WTC11 (cell line): ENCODE results near the gene CD207. TPM values are rescaled to one million over a fixed set of nuclear protein-coding genes. Genes with fewer than 3 reads are reported as not detected.

Experiments used
- ATAC-seq: fragments of 200-7000 bp; cut with Tn5 transposase; 2 replicates; pipeline ENCODE4 v1.10.0; 2021; ENCODE audit warnings: mild to moderate bottlenecking, moderate library complexity
- CTCF ChIA-PET: fragments of 300-600 bp; sonication (Branson Sonifier 250); formaldehyde crosslinking; loops from one replicate; lab custom pipeline; 2021; ENCODE audit warnings: antibody characterized with exemption; lab: Charles Lee
- POLR2A ChIA-PET: fragments of 350-600 bp; sonication (Branson Sonifier 250); formaldehyde crosslinking; loops from one replicate; lab custom pipeline; 2021; ENCODE audit warnings: antibody characterized with exemption; lab: Charles Lee
- DNase-seq: peaks from one replicate; pipeline ENCODE4 v3.0.0; 2021; ENCODE audit warnings: low spot score
- H3K27ac Mint-ChIP-seq: 2 replicates; pipeline ENCODE4 v1.8.0; 2021; ENCODE audit warnings: mixed read lengths
- H3K27me3 Mint-ChIP-seq: 2 replicates; pipeline ENCODE4 v1.8.0; 2021; ENCODE audit warnings: low read depth, mild to moderate bottlenecking, moderate library complexity, mixed read lengths
- H3K36me3 Mint-ChIP-seq: 2 replicates; pipeline ENCODE4 v1.8.0; 2021; ENCODE audit warnings: mixed read lengths
- H3K4me1 Mint-ChIP-seq: 2 replicates; pipeline ENCODE4 v1.8.0; 2022; ENCODE audit warnings: mixed read lengths
- H3K4me3 Mint-ChIP-seq: 2 replicates; pipeline ENCODE4 v1.8.0; 2021; ENCODE audit warnings: mild to moderate bottlenecking, moderate library complexity, mixed read lengths
- H3K9me3 Mint-ChIP-seq: 2 replicates; pipeline ENCODE4 v1.8.0; 2021; ENCODE audit warnings: mixed read lengths
- CREM ChIP-seq: sonication (generic); formaldehyde crosslinking; IDR thresholded peaks from 2 replicates; pipeline ENCODE4 v1.8.1; 2022; ENCODE audit warnings: mild to moderate bottlenecking, missing genetic modification reagents, moderate library complexity
- FOXJ3 ChIP-seq: sonication (generic); formaldehyde crosslinking; IDR thresholded peaks from 2 replicates; pipeline ENCODE4 v1.9.0; 2021; ENCODE audit warnings: missing genetic modification reagents, mild to moderate bottlenecking, borderline replicate concordance
- FOXP1 ChIP-seq: sonication (generic); formaldehyde crosslinking; IDR thresholded peaks from 2 replicates; pipeline ENCODE4 v1.8.0; 2022; ENCODE audit warnings: missing genetic modification reagents, mild to moderate bottlenecking, moderate library complexity, borderline replicate concordance
- GTF2I ChIP-seq: fragments of 250-450 bp; sonication (Bioruptor Pico); conservative IDR thresholded peaks from 2 replicates; pipeline ENCODE4 v1.4.0; 2021; ENCODE audit warnings: mild to moderate bottlenecking
- KAT7 ChIP-seq: sonication (generic); formaldehyde crosslinking; IDR thresholded peaks from 2 replicates; pipeline ENCODE4 v1.8.1; 2023; ENCODE audit warnings: missing genetic modification reagents, mild to moderate bottlenecking, borderline replicate concordance
- NR3C1 ChIP-seq: sonication (generic); formaldehyde crosslinking; conservative IDR thresholded peaks from 2 replicates; pipeline ENCODE4 v1.8.1; 2023; ENCODE audit warnings: low read depth, mild to moderate bottlenecking, missing genetic modification reagents
- SOX15 ChIP-seq: fragments of 250-450 bp; sonication (Bioruptor Pico); IDR thresholded peaks from 2 replicates; pipeline ENCODE4 v1.9.0; 2021; ENCODE audit warnings: mild to moderate bottlenecking
- TEAD1 ChIP-seq: sonication (generic); formaldehyde crosslinking; IDR thresholded peaks from 2 replicates; pipeline ENCODE4 v1.8.0; 2022; ENCODE audit warnings: mild to moderate bottlenecking, missing genetic modification reagents
- TP53 ChIP-seq: sonication (generic); formaldehyde crosslinking; IDR thresholded peaks from 2 replicates; pipeline ENCODE4 v1.8.1; 2023; ENCODE audit warnings: mild to moderate bottlenecking, missing genetic modification reagents
- ZNF317 ChIP-seq: sonication (generic); formaldehyde crosslinking; IDR thresholded peaks from 2 replicates; pipeline ENCODE4 v1.8.1; 2023; ENCODE audit warnings: low read depth, mild to moderate bottlenecking, moderate library complexity, missing genetic modification reagents, borderline replicate concordance
- total RNA-seq: library from RNA; stranded (reverse); gene quantifications from 3 replicates; pipeline ENCODE4 v1.2.3, GENCODE V29; 2021
- TF ChIP-seq, protein P1 (sequence below): sonication (generic); formaldehyde crosslinking; IDR thresholded peaks from 2 replicates; pipeline ENCODE4 v1.8.0; 2022; ENCODE audit warnings: mild to moderate bottlenecking, missing genetic modification reagents
- TF ChIP-seq, protein P2 (sequence below): sonication (generic); formaldehyde crosslinking; IDR thresholded peaks from 2 replicates; pipeline ENCODE4 v1.8.0; 2023; ENCODE audit warnings: mild to moderate bottlenecking, missing genetic modification reagents
- TF ChIP-seq, protein P3 (sequence below): fragments of 250-450 bp; sonication (Bioruptor Pico); IDR thresholded peaks from 2 replicates; pipeline ENCODE4 v1.9.0; 2021; ENCODE audit warnings: mild to moderate bottlenecking
- TF ChIP-seq, protein P4 (sequence below): sonication (generic); formaldehyde crosslinking; IDR thresholded peaks from 2 replicates; pipeline ENCODE4 v1.8.1; 2023; ENCODE audit warnings: mild to moderate bottlenecking, missing genetic modification reagents
- TF ChIP-seq, protein P5 (sequence below): sonication (generic); formaldehyde crosslinking; conservative IDR thresholded peaks from 2 replicates; pipeline ENCODE4 v1.8.1; 2023; ENCODE audit warnings: mild to moderate bottlenecking, low read depth, missing genetic modification reagents, moderate library complexity
- TF ChIP-seq, protein P6 (sequence below): fragments of 250-450 bp; sonication (Bioruptor Pico); conservative IDR thresholded peaks from 2 replicates; pipeline ENCODE4 v1.9.0; 2021; ENCODE audit warnings: mild to moderate bottlenecking

The CD207 gene
- total RNA-seq, 1 experiment from 2014 or later, result not detected

DNA sequence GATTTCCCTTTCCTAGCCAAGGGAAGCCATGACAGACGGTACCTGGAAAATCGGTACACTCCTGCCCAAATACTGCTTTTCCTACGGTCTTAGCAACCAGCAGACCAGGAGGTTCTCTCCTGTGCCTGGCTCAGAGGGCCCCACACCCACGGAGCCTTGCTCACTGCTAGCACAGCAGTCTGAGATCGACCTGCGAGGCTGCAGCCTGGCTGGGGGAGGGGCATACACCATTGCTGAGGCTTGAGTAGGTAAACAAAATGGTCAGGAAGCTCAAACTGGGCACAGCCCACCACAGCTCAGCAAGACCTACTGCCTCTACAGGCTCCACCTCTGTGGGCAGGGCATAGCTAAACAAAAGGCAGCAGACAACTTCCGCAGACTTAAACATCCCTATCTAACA lies 6.8 kb upstream of the CD207 start:
- ChIA-PET CTCF (interaction anchor here (1.5 to 2.0 kb wide), 3 partner anchors 53 to 118 kb away, joined by 4 to 6 read pairs (median 5); partner anchors contain the start of gene FIGLA), POLR2A (no interaction called here)
- DNase-seq (peak; percentile 44), ATAC-seq (peak; percentile 47)
- Mint-ChIP-seq H3K27ac (no peak overlapping the region), H3K36me3 (peaks cover 4% of the 10 kb centered on the region), H3K27me3 (peaks cover 48% of the 10 kb centered on the region), H3K4me3 (no peak overlapping the region), H3K4me1 (peaks cover 8% of the 10 kb centered on the region; the same call in 1 of the 2 replicates), H3K9me3 (peaks cover 20% of the 10 kb centered on the region)
- TF ChIP-seq, protein P1, sequence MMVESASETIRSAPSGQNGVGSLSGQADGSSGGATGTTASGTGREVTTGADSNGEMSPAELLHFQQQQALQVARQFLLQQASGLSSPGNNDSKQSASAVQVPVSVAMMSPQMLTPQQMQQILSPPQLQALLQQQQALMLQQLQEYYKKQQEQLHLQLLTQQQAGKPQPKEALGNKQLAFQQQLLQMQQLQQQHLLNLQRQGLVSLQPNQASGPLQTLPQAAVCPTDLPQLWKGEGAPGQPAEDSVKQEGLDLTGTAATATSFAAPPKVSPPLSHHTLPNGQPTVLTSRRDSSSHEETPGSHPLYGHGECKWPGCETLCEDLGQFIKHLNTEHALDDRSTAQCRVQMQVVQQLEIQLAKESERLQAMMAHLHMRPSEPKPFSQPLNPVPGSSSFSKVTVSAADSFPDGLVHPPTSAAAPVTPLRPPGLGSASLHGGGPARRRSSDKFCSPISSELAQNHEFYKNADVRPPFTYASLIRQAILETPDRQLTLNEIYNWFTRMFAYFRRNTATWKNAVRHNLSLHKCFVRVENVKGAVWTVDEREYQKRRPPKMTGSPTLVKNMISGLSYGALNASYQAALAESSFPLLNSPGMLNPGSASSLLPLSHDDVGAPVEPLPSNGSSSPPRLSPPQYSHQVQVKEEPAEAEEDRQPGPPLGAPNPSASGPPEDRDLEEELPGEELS (CRISPR knock-in tag), result 0 out of 2 replicates have a peak, but pooled peaks have one; percentile 37
- TF ChIP-seq, protein P2, sequence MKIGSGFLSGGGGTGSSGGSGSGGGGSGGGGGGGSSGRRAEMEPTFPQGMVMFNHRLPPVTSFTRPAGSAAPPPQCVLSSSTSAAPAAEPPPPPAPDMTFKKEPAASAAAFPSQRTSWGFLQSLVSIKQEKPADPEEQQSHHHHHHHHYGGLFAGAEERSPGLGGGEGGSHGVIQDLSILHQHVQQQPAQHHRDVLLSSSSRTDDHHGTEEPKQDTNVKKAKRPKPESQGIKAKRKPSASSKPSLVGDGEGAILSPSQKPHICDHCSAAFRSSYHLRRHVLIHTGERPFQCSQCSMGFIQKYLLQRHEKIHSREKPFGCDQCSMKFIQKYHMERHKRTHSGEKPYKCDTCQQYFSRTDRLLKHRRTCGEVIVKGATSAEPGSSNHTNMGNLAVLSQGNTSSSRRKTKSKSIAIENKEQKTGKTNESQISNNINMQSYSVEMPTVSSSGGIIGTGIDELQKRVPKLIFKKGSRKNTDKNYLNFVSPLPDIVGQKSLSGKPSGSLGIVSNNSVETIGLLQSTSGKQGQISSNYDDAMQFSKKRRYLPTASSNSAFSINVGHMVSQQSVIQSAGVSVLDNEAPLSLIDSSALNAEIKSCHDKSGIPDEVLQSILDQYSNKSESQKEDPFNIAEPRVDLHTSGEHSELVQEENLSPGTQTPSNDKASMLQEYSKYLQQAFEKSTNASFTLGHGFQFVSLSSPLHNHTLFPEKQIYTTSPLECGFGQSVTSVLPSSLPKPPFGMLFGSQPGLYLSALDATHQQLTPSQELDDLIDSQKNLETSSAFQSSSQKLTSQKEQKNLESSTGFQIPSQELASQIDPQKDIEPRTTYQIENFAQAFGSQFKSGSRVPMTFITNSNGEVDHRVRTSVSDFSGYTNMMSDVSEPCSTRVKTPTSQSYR (CRISPR knock-in tag), result 0 out of 2 replicates have a peak, but pooled peaks have one; percentile 35
- TF ChIP-seq FOXP1 (CRISPR knock-in tag) (peak; percentile 71; the same call in 1 of the 2 replicates), NR3C1 (CRISPR knock-in tag) (no peak)
- TF ChIP-seq, all 79 proteins: peak for 3

DNA sequence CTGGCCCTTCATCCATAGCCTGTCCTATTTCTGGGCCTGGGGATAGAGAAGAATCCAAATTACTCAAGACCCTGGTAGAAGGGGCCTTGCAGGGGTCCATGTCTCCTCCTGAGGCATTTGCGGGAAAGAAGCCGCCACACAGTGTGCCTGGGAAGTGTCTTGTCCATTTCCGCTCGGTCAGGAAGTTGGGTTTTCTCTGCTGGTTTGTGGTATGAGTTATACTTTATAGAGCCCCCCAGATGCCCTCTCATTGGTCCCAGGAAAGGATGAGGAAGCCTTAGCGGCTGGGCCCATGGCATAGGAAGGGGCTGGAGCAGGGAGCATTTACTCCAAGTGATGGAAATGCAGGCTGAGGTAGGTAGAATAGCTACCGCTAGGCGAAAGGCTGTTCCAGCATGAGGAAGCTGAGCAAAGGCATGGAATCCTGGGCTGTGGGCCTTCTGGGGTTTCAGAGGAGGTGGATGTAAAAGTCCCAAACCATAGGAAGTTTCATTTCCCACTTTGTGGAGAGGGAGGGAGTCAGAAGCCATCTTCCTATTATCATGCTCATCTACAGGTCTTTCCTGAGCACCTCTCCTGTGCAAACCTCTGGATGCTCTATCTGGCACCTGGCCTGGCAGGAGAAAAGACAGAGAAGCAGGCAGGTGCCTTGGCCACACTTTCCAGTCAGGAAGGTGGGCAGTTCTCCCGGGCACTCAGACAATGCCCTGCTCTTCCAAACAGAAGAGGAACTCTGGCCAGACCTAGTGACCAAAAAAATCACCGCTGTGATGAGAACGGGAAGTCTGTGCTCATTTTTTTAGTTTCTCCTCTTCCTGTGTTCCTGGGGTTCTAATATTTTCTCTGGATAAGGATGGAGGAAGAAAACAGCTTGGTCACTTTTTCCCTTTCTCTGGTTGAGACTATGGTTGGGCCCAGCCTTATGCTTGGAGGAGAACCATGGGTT lies 2.6 kb upstream of the CD207 start:
- Mint-ChIP-seq H3K27me3 (peaks cover 21% of the 10 kb centered on the region), H3K4me1 (peaks cover 8% of the 10 kb centered on the region; the same call in 1 of the 2 replicates), H3K9me3 (peaks cover 19% of the 10 kb centered on the region), H3K4me3 (no peak overlapping the region), H3K36me3 (peaks cover 4% of the 10 kb centered on the region), H3K27ac (no peak overlapping the region)
- DNase-seq (no peak), ATAC-seq (no peak)
- ChIA-PET CTCF (interaction anchor here (1.8 kb wide), 1 partner anchor 122 kb away, joined by 5 read pairs; no protein-coding TSS in a partner anchor), POLR2A (no interaction called here)
- TF ChIP-seq ZNF317 (CRISPR knock-in tag), result no peak
- TF ChIP-seq, protein P3, sequence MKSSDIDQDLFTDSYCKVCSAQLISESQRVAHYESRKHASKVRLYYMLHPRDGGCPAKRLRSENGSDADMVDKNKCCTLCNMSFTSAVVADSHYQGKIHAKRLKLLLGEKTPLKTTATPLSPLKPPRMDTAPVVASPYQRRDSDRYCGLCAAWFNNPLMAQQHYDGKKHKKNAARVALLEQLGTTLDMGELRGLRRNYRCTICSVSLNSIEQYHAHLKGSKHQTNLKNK, result no peak
- no peak for TF ChIP-seq CREM (CRISPR knock-in tag)
- no peak for TF ChIP-seq GTF2I (CRISPR knock-in tag)
- TF ChIP-seq FOXP1 (CRISPR knock-in tag), result no peak
- TF ChIP-seq SOX15, result no peak
- no peak for TF ChIP-seq KAT7 (CRISPR knock-in tag)

DNA sequence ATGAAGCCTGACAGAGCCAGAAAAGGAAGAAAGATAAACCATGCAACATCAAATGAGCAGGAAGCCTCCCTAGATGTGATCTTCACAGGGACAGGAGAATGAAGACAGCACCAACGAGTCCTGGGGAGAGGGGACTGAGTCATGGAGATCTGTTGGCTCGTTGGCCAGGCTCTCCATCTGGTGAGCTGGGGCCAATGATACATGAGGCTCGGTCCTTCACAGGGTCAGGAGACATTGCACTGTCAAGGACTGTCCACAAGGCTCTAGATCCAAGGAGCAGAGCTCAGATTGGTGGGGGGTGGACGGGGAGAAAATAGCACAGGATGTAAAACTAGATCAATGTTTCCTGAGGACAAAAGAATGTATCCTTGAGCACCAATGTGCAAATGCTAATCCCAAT lies 735 bp downstream of the CD207 start:
- peaks cover 6% of the 10 kb centered on the region; the same call in 1 of the 2 replicates for H3K9me3 Mint-ChIP-seq
- no peak for DNase-seq
- no peak overlapping the region for H3K27ac Mint-ChIP-seq
- ChIA-PET CTCF (no interaction called here), POLR2A (no interaction called here)
- ATAC-seq, result no peak
- H3K4me1 Mint-ChIP-seq, result no peaks in the 10 kb centered on the region
- no peaks in the 10 kb centered on the region for H3K36me3 Mint-ChIP-seq
- H3K4me3 Mint-ChIP-seq, result no peak overlapping the region
- peaks cover 24% of the 10 kb centered on the region for H3K27me3 Mint-ChIP-seq
- TF ChIP-seq, protein P4, sequence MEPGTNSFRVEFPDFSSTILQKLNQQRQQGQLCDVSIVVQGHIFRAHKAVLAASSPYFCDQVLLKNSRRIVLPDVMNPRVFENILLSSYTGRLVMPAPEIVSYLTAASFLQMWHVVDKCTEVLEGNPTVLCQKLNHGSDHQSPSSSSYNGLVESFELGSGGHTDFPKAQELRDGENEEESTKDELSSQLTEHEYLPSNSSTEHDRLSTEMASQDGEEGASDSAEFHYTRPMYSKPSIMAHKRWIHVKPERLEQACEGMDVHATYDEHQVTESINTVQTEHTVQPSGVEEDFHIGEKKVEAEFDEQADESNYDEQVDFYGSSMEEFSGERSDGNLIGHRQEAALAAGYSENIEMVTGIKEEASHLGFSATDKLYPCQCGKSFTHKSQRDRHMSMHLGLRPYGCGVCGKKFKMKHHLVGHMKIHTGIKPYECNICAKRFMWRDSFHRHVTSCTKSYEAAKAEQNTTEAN (CRISPR knock-in tag), result no peak
- TF ChIP-seq, protein P5, sequence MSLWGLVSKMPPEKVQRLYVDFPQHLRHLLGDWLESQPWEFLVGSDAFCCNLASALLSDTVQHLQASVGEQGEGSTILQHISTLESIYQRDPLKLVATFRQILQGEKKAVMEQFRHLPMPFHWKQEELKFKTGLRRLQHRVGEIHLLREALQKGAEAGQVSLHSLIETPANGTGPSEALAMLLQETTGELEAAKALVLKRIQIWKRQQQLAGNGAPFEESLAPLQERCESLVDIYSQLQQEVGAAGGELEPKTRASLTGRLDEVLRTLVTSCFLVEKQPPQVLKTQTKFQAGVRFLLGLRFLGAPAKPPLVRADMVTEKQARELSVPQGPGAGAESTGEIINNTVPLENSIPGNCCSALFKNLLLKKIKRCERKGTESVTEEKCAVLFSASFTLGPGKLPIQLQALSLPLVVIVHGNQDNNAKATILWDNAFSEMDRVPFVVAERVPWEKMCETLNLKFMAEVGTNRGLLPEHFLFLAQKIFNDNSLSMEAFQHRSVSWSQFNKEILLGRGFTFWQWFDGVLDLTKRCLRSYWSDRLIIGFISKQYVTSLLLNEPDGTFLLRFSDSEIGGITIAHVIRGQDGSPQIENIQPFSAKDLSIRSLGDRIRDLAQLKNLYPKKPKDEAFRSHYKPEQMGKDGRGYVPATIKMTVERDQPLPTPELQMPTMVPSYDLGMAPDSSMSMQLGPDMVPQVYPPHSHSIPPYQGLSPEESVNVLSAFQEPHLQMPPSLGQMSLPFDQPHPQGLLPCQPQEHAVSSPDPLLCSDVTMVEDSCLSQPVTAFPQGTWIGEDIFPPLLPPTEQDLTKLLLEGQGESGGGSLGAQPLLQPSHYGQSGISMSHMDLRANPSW (CRISPR knock-in tag), result no peak
- TF ChIP-seq, protein P6, sequence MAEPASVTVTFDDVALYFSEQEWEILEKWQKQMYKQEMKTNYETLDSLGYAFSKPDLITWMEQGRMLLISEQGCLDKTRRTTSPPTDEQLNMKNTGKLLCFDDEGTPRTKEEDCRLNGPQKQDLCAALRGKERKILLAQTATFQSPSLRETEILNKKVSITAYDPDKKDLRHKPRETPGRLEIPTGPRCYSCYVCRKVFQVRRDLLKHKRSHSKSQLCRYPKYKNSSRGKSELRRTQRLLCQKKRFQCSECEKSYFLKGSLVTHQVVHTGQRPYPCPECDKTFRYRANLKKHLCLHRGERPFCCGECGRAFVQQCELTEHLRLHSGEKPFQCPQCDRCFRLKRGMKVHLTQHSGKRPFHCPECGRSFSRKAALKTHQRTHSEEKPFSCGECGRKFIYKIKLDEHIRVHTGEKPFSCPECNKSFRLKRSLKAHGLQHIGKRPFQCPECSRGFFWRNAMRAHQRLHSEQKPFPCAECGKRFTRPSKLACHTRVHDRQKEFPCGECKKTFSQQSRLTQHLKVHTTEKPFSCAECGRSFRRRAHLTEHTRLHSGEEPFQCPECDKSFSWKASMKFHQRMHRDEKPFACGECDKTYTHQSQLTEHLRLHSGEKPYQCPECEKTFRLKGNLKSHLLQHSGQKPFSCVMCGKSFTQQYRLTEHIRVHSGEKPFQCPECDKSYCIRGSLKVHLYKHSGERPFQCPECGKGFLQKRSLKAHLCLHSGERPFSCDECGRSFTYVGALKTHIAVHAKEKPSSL (CRISPR knock-in tag), result no peak
- TF ChIP-seq TEAD1 (no peak), FOXJ3 (no peak), FOXP1 (CRISPR knock-in tag) (no peak), TP53 (CRISPR knock-in tag) (no peak)
